Activated naive CD4-positive, alpha-beta T cell treated with anti-CD3 and anti-CD28 coated beads for 36 hours (primary cell): ENCODE results near the gene CDH22. TPM values are rescaled to one million over a fixed set of nuclear protein-coding genes. Genes with fewer than 3 reads are reported as not detected.

Experiments
- CTCF ChIA-PET: fragments of 350-600 bp; sonication (Branson Sonifier 250); formaldehyde crosslinking; loops from one replicate; lab custom pipeline; 2021; ENCODE audit warnings: antibody characterized with exemption; lab: Charles Lee
- DNase-seq: peaks from one replicate; pipeline ENCODE4 v3.0.0-alpha.2; 2020
- H3K27ac Mint-ChIP-seq: one replicate; pipeline ENCODE4 v1.8.0; 2021; ENCODE audit warnings: mild to moderate bottlenecking, mixed read lengths
- H3K27me3 Mint-ChIP-seq: one replicate; pipeline ENCODE4 v1.8.0; 2021; ENCODE audit warnings: low read depth, mixed read lengths
- H3K36me3 Mint-ChIP-seq: one replicate; pipeline ENCODE4 v1.8.0; 2021; ENCODE audit warnings: low read depth, mixed read lengths
- H3K4me1 Mint-ChIP-seq: one replicate; pipeline ENCODE4 v1.8.0; 2021; ENCODE audit warnings: low read depth, mixed read lengths
- H3K4me3 Mint-ChIP-seq: one replicate; pipeline ENCODE4 v1.8.0; 2021; ENCODE audit warnings: mild to moderate bottlenecking, moderate library complexity, mixed read lengths
- H3K9me3 Mint-ChIP-seq: one replicate; pipeline ENCODE4 v1.8.0; 2021; ENCODE audit warnings: mixed read lengths
- intact Hi-C: fragments of 100-400 bp; cut with micrococcal nuclease; formaldehyde crosslinking; loops from one replicate; pipeline ENCODE4 v1.15.1; 2023
- total RNA-seq, 2 experiments: library from RNA; stranded (reverse); gene quantifications; one replicate each; pipeline ENCODE4 v1.2.3, GENCODE V29; 2021

Gene CDH22
- total RNA-seq, 2 experiments from 2014 or later, result 0.07 TPM; not detected in 1

- no peak for DNase-seq
- Mint-ChIP-seq H3K36me3 (no peaks in the 10 kb centered on the region), H3K4me3 (no peak overlapping the region), H3K9me3 (no peaks in the 10 kb centered on the region), H3K27ac (no peak overlapping the region), H3K27me3 (peaks cover 25% of the 10 kb centered on the region), H3K4me1 (no peaks in the 10 kb centered on the region)
- intact Hi-C loops, result no loop called here
- CTCF ChIA-PET, result interaction anchor here (0.6 kb wide), 1 partner anchor 179 kb away, joined by 3 read pairs; no protein-coding TSS in a partner anchor
Measured at GRCh38 chr20:46169245-46170171, 138.8 kb downstream of the CDH22 start.

GRCh38 chr20:46168438-46168837 lies 139.9 kb downstream of the CDH22 start:
- H3K27ac Mint-ChIP-seq, result no peak overlapping the region
- H3K4me1 Mint-ChIP-seq, result no peaks in the 10 kb centered on the region
- H3K9me3 Mint-ChIP-seq, result no peaks in the 10 kb centered on the region
- H3K27me3 Mint-ChIP-seq, result peaks cover 23% of the 10 kb centered on the region
- no peak for DNase-seq
- CTCF ChIA-PET, result no interaction called here
- intact Hi-C loops, result no loop called here
- no peaks in the 10 kb centered on the region for H3K36me3 Mint-ChIP-seq
- H3K4me3 Mint-ChIP-seq, result no peak overlapping the region

- peaks cover 11% of the 10 kb centered on the region for H3K27me3 Mint-ChIP-seq
- no peaks in the 10 kb centered on the region for H3K4me1 Mint-ChIP-seq
- DNase-seq, result no peak
- intact Hi-C loops, result no loop called here
- H3K4me3 Mint-ChIP-seq, result no peak overlapping the region
- H3K27ac Mint-ChIP-seq, result no peak overlapping the region
- CTCF ChIA-PET, result interaction anchor here (1.1 to 1.6 kb wide), 2 partner anchors 8 to 10 kb away, joined by 3 to 4 read pairs; no protein-coding TSS in a partner anchor
- H3K9me3 Mint-ChIP-seq, result no peaks in the 10 kb centered on the region
- H3K36me3 Mint-ChIP-seq, result no peaks in the 10 kb centered on the region
Measured at GRCh38 chr20:46167080-46167479, 141.2 kb downstream of the CDH22 start.

DNA sequence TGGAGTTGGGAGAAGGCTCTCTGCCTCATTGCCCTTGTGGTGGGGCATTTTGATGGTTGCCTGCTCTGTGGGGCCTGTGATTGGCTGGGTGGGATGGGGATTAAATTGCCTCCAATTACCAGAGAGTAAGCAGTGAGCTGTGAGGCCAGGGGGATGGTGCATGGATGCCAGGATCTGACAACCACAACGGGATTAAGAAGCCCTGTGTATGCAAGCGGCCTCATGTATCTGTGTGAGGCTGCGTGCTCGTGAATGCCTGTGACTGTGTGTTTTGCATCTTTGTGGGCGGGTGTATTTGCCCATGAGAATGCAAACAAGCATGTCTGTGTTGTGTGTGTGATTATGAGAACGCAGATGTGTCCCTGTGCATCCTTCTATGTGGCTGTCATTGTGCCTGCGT lies 144.0 kb downstream of the CDH22 start:
- H3K27me3 Mint-ChIP-seq, result peaks cover 9% of the 10 kb centered on the region
- no peaks in the 10 kb centered on the region for H3K36me3 Mint-ChIP-seq
- no peak overlapping the region for H3K27ac Mint-ChIP-seq
- intact Hi-C loops, result no loop called here
- no peaks in the 10 kb centered on the region for H3K4me1 Mint-ChIP-seq
- CTCF ChIA-PET, result no interaction called here
- H3K9me3 Mint-ChIP-seq, result no peaks in the 10 kb centered on the region
- DNase-seq, result no peak
- no peak overlapping the region for H3K4me3 Mint-ChIP-seq

- peaks cover 15% of the 10 kb centered on the region for H3K27me3 Mint-ChIP-seq
- H3K9me3 Mint-ChIP-seq, result no peaks in the 10 kb centered on the region
- no peak for DNase-seq
- no peaks in the 10 kb centered on the region for H3K4me1 Mint-ChIP-seq
- intact Hi-C loops, result no loop called here
- CTCF ChIA-PET, result interaction anchor here (0.5 kb wide), 1 partner anchor 20 kb away, joined by 3 read pairs; no protein-coding TSS in a partner anchor
- H3K36me3 Mint-ChIP-seq, result no peaks in the 10 kb centered on the region
- no peak overlapping the region for H3K4me3 Mint-ChIP-seq
- no peak overlapping the region for H3K27ac Mint-ChIP-seq
Measured at GRCh38 chr20:46161921-46162320, 146.4 kb downstream of the CDH22 start.

DNA sequence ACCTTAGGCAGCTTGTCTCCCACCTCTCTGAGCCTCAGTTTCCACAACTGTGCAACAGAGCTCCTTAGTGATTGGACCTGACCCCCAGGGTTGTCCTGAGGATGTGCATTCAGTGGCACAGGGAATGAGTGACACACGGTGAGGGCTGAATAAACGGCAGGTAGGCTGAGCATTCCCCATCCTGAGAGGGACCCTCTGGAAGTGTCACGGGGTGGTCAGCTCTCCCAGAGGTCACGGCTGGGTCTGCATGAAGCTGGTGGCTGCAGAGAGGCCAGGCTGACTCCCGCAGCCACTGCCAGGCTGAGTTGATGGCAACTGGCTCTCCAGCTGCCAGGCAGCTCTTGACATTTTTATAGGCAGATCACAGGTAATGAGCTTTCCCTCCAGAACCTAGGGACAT lies 147.6 kb downstream of the CDH22 start:
- no peaks in the 10 kb centered on the region for H3K36me3 Mint-ChIP-seq
- H3K4me1 Mint-ChIP-seq, result no peaks in the 10 kb centered on the region
- intact Hi-C loops, result no loop called here
- H3K4me3 Mint-ChIP-seq, result no peak overlapping the region
- no peaks in the 10 kb centered on the region for H3K9me3 Mint-ChIP-seq
- CTCF ChIA-PET, result no interaction called here
- H3K27me3 Mint-ChIP-seq, result peaks cover 13% of the 10 kb centered on the region
- DNase-seq, result no peak
- H3K27ac Mint-ChIP-seq, result no peak overlapping the region

GRCh38 chr20:46159101-46159897 lies 149.0 kb downstream of the CDH22 start:
- peaks cover 10% of the 10 kb centered on the region for H3K27me3 Mint-ChIP-seq
- no peak for DNase-seq
- H3K27ac Mint-ChIP-seq, result no peak overlapping the region
- H3K4me1 Mint-ChIP-seq, result no peaks in the 10 kb centered on the region
- no peaks in the 10 kb centered on the region for H3K9me3 Mint-ChIP-seq
- H3K36me3 Mint-ChIP-seq, result no peaks in the 10 kb centered on the region
- intact Hi-C loops, result no loop called here
- no peak overlapping the region for H3K4me3 Mint-ChIP-seq
- CTCF ChIA-PET, result no interaction called here

DNA sequence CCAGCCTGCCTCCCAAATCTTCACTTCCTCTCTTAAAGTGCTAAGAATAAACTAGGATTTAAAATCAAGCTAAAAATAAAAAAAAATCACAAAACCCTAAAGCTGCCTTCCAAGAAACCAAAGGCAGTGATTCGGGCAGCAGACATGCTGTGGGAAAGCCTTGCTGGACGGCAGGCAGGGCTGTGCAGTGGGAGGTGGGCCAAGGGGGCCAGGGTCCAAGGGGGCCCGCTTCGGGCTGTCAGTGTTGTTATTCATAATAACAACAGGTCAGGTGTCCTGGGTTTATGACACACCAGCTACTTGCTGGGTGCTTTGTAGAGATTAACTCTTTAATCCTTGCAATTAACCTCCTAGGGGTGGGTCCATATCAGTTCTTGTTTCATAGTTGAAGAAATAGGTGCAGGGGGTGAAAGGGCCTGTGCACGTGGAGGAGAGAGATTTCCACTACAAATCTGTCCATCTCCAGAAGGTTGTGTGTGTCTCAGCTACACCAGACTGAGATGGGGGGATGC lies 149.8 kb downstream of the CDH22 start:
- Mint-ChIP-seq H3K9me3 (no peaks in the 10 kb centered on the region), H3K4me3 (no peak overlapping the region), H3K4me1 (no peaks in the 10 kb centered on the region), H3K27ac (no peak overlapping the region), H3K36me3 (no peaks in the 10 kb centered on the region), H3K27me3 (peaks cover 8% of the 10 kb centered on the region)
- no peak for DNase-seq
- intact Hi-C loops, result no loop called here
- CTCF ChIA-PET, result interaction anchor here (0.6 to 0.8 kb wide), 2 partner anchors 18 to 144 kb away, joined by 3 to 4 read pairs; no protein-coding TSS in a partner anchor

DNA sequence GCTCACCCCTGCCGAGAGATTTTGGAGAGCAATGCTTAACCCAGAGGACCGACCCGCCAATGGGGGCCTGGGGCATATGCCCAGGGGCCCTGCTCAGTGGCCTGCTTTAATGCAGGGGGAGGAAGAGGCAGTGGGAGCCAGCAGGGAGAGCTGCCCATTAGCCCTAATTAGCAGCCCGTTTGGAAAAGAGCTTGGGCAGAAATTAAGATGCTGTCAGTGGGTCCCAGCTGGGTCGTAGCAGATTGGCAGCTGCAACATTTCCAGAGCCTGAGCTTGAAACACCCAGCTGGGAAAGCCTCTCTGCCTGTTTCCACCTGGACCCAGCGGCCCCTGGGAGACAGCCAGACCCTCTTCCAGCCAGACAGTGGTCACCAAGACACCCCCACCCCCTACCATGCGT lies 150.7 kb downstream of the CDH22 start:
- no peak for DNase-seq
- H3K4me3 Mint-ChIP-seq, result no peak overlapping the region
- intact Hi-C loops, result no loop called here
- H3K4me1 Mint-ChIP-seq, result no peaks in the 10 kb centered on the region
- CTCF ChIA-PET, result interaction anchor here (1.2 kb wide), 1 partner anchor 10 kb away, joined by 3 read pairs; no protein-coding TSS in a partner anchor
- no peaks in the 10 kb centered on the region for H3K9me3 Mint-ChIP-seq
- peaks cover 10% of the 10 kb centered on the region for H3K27me3 Mint-ChIP-seq
- no peak overlapping the region for H3K27ac Mint-ChIP-seq
- H3K36me3 Mint-ChIP-seq, result no peaks in the 10 kb centered on the region

- CTCF ChIA-PET, result interaction anchor here (1.2 kb wide), 1 partner anchor 10 kb away, joined by 3 read pairs; no protein-coding TSS in a partner anchor
- Mint-ChIP-seq H3K27me3 (peaks cover 10% of the 10 kb centered on the region), H3K27ac (no peak overlapping the region), H3K4me3 (no peak overlapping the region), H3K9me3 (no peaks in the 10 kb centered on the region), H3K4me1 (no peaks in the 10 kb centered on the region), H3K36me3 (no peaks in the 10 kb centered on the region)
- intact Hi-C loops, result no loop called here
- no peak for DNase-seq
Measured at GRCh38 chr20:46157076-46157592, 151.2 kb downstream of the CDH22 start.

DNA sequence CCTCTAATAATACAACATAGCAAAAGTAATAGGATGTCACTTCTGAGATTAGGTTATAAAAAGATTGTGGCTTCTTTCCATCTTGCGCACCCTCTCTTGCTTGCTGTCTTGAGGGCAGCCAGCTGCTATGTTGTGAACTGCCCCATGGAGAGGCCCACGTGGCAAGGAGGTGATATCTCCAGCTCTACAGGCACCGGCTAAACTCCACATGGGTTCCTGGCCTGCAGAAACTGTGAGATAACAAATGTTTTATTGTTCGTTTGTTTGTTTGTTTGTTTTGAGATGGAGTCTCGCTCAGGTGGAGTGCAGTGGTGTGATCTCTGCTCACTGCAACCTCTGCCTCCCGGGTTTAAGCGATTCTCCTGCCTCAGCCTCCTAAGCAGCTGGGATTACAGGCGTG lies 152.2 kb downstream of the CDH22 start:
- CTCF ChIA-PET, result no interaction called here
- Mint-ChIP-seq H3K4me3 (no peak overlapping the region), H3K9me3 (no peaks in the 10 kb centered on the region), H3K27ac (no peak overlapping the region), H3K4me1 (no peaks in the 10 kb centered on the region), H3K36me3 (no peaks in the 10 kb centered on the region), H3K27me3 (peaks cover 10% of the 10 kb centered on the region)
- intact Hi-C loops, result no loop called here
- DNase-seq, result no peak

DNA sequence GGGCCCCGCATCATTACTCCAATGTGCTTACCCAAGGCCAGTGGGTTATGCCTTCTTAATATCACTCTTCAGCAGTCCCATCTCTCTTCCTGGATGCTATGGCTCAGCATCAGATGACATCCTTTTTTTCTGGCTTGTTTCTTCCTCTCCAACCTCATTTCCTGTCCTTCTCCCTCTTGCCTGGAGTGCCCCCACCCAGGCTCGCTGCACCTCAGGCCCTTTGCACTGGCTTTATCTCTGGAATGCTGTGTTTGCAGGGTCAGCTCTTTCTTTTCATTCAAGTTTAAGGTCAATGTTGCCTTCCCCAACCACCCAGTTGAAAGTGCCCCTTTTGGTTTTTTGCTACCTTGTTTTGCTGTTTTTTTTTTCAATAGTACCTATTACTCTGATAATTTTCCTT lies 153.5 kb downstream of the CDH22 start:
- DNase-seq, result no peak
- H3K4me3 Mint-ChIP-seq, result no peak overlapping the region
- intact Hi-C loops, result no loop called here
- no peaks in the 10 kb centered on the region for H3K4me1 Mint-ChIP-seq
- CTCF ChIA-PET, result interaction anchor here (0.7 kb wide), 1 partner anchor 287 kb away, joined by 3 read pairs; no protein-coding TSS in a partner anchor
- H3K9me3 Mint-ChIP-seq, result no peaks in the 10 kb centered on the region
- H3K36me3 Mint-ChIP-seq, result no peaks in the 10 kb centered on the region
- H3K27ac Mint-ChIP-seq, result no peak overlapping the region
- H3K27me3 Mint-ChIP-seq, result peaks cover 10% of the 10 kb centered on the region
